ENCODE data around the gene VDR.

Gene VDR

DNA sequence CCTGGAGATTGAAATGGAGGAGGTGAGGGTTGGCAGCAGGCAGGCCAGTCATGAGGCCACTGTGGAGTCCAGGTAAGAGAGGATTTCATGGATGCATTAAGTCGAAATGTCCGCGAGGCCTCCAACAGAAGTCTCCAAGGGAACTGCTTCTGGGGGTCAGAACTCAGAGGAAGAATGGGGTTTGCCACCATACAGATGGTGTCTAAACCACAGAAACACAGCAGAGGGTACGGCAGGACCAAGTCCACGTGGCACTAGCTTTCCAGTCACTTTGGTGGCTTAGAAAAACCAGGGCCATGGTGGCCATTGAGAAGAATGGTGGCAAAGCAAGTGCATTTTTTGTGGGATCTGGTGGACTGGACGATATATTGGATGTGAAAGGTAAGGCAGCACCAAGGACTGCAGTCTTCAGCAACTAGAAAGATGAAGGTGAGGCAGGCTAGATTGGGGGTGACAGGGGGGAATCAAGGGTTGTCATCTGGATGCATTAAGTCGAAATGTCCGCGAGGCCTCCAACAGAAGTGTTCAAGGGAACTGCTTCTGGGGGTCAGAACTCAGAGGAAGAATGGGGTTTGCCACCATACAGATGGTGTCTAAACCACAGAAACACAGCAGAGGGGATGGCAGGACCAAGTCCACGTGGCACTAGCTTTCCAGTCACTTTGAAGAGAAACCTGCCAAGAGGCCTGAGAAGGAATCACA is 36.1 kb upstream of the VDR start:
- Mint-ChIP-seq H3K27me3 (ENCODE audit: low read depth) (peaks cover 32% of the 10 kb centered on the region), H3K9me3 (no peaks in the 10 kb centered on the region), H3K36me3 (ENCODE audit: low read depth) (no peaks in the 10 kb centered on the region), H3K4me3 (no peak overlapping the region), H3K27ac (no peak overlapping the region), H3K4me1 (ENCODE audit: low read depth) (peaks cover 4% of the 10 kb centered on the region)

DNA sequence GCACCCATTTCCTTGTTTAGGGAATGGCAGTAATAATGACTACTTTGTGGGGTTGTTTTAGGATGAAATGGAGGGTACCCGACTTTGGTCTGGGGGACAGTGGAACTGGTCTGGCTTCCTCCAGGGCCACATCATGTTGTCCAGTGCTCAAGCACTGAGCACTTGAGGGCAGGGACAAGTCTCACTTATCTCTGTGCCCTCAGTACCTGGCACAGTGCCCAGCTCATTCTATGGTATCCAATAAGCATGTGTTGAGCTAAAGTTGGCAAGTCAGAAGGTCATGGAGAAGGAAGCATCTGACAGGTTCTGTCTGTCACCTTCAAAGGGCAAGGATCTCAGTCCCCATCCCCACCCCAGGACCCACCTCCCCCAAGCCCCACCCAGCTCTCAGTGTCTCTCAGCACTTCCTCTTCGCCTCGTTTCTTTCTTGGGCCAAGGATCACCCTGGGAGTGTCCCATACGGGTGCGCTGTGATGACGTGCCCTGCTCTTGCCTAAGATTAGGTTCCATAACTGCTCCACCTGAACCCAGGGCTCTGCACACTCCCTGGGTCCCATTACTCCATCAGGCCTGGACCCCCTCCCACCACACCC is 34.3 kb upstream of the VDR start:
- peaks cover 40% of the 10 kb centered on the region for H3K27me3 Mint-ChIP-seq (ENCODE audit: low read depth)
- no peaks in the 10 kb centered on the region for H3K9me3 Mint-ChIP-seq
- no peaks in the 10 kb centered on the region for H3K36me3 Mint-ChIP-seq (ENCODE audit: low read depth)
- no peak overlapping the region for H3K27ac Mint-ChIP-seq
- H3K4me3 Mint-ChIP-seq, result no peak overlapping the region
- peaks cover 4% of the 10 kb centered on the region for H3K4me1 Mint-ChIP-seq (ENCODE audit: low read depth)

- H3K27me3 Mint-ChIP-seq (ENCODE audit: low read depth), result peaks cover 43% of the 10 kb centered on the region
- no peak overlapping the region for H3K4me3 Mint-ChIP-seq
- H3K27ac Mint-ChIP-seq, result no peak overlapping the region
- H3K36me3 Mint-ChIP-seq (ENCODE audit: low read depth), result no peaks in the 10 kb centered on the region
- peaks cover 4% of the 10 kb centered on the region for H3K4me1 Mint-ChIP-seq (ENCODE audit: low read depth)
- H3K9me3 Mint-ChIP-seq, result no peaks in the 10 kb centered on the region
Observed at GRCh38 chr12:47938594-47938993, 33.8 kb upstream of the VDR start.

GRCh38 chr12:47938093-47938492 is 33.3 kb upstream of the VDR start:
- H3K4me3 Mint-ChIP-seq, result no peak overlapping the region
- peaks cover 4% of the 10 kb centered on the region for H3K4me1 Mint-ChIP-seq (ENCODE audit: low read depth)

GRCh38 chr12:47935184-47935583 is 30.4 kb upstream of the VDR start:
- Mint-ChIP-seq H3K27me3 (ENCODE audit: low read depth) (peaks cover 40% of the 10 kb centered on the region), H3K4me3 (no peak overlapping the region), H3K27ac (no peak overlapping the region), H3K9me3 (no peaks in the 10 kb centered on the region), H3K36me3 (ENCODE audit: low read depth) (no peaks in the 10 kb centered on the region), H3K4me1 (ENCODE audit: low read depth) (no peaks in the 10 kb centered on the region)

More at GRCh38 chr12:47938093-47938492, 33.3 kb upstream of the VDR start:
- Mint-ChIP-seq H3K27ac (no peak overlapping the region), H3K27me3 (ENCODE audit: low read depth) (peaks cover 43% of the 10 kb centered on the region), H3K9me3 (no peaks in the 10 kb centered on the region), H3K36me3 (ENCODE audit: low read depth) (no peaks in the 10 kb centered on the region)

DNA sequence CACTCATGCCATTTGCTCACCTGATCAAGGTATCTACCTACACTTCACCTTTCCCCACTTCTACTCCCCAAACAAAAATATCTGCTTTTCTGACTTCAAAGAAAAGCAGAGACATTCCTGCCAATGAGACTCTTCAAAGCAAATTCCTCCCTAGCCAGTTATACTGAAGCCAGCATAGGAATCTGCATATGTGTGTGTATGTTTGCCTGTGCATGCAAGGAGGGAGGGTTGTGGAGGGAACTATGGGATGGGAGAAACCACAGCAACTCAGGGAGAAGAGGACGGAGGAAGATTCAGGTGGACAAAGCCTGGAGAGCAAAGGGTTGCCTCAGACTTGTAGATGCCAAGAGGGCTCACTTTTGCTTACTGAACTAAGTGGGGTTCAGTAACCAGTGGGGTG is 26.4 kb upstream of the VDR start:
- Mint-ChIP-seq H3K36me3 (ENCODE audit: low read depth) (no peaks in the 10 kb centered on the region), H3K27me3 (ENCODE audit: low read depth) (peaks cover 32% of the 10 kb centered on the region), H3K4me1 (ENCODE audit: low read depth) (peaks cover 1% of the 10 kb centered on the region), H3K27ac (no peak overlapping the region), H3K9me3 (no peaks in the 10 kb centered on the region), H3K4me3 (no peak overlapping the region)

GRCh38 chr12:47930634-47931033 is 25.8 kb upstream of the VDR start:
- Mint-ChIP-seq H3K27me3 (ENCODE audit: low read depth) (peaks cover 26% of the 10 kb centered on the region), H3K36me3 (ENCODE audit: low read depth) (no peaks in the 10 kb centered on the region), H3K9me3 (no peaks in the 10 kb centered on the region), H3K4me3 (no peak overlapping the region), H3K27ac (no peak overlapping the region), H3K4me1 (ENCODE audit: low read depth) (peaks cover 1% of the 10 kb centered on the region)

DNA sequence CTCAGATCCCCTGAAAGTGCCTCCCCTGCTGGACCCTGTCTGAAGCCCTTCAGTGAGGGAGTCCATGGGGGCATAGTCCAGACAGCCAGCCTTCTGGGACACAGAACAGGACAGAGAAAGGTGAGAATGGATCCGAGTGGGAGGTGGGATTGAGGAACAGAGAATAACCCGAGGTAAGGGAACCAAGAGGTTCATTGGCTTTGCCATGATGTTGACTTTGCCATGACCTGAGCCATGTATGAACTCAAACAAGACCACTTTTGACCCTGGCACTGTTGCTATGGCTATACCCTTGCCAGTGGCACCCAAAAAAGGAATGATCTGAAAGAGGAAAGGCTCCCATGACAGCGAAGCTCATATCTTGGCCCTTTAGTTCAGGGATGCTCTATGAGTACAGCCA is 22.6 kb upstream of the VDR start:
- H3K27me3 Mint-ChIP-seq (ENCODE audit: low read depth), result peaks cover 36% of the 10 kb centered on the region

DNA sequence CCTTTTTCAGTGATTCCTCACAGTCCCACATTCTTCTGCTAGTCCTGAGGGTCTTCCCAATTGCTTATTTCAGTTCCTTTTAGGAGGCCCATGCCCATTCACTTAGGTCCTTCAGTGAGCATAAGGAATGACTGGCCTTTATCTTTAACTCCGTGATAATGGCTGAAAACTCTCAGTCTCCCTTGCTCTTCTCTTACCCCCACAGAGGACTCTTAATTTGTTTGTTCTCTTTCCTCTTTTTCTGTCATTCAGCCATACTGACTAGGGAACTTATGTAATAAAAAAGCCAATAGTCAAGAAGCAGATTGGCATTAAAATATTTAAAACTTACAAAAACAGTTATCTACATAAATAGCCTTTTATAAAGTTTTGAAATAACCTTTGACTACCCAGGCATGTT is 17.1 kb upstream of the VDR start:
- Mint-ChIP-seq H3K4me3 (no peak overlapping the region), H3K27ac (no peak overlapping the region), H3K9me3 (no peaks in the 10 kb centered on the region), H3K27me3 (ENCODE audit: low read depth) (peaks cover 55% of the 10 kb centered on the region), H3K36me3 (ENCODE audit: low read depth) (no peaks in the 10 kb centered on the region), H3K4me1 (ENCODE audit: low read depth) (no peaks in the 10 kb centered on the region)

More for the DNA sequence above, 22.6 kb upstream of the VDR start:
- no peak overlapping the region for H3K4me3 Mint-ChIP-seq
- no peak overlapping the region for H3K27ac Mint-ChIP-seq
- H3K36me3 Mint-ChIP-seq (ENCODE audit: low read depth), result no peaks in the 10 kb centered on the region
- H3K4me1 Mint-ChIP-seq (ENCODE audit: low read depth), result peaks cover 1% of the 10 kb centered on the region
- H3K9me3 Mint-ChIP-seq, result no peaks in the 10 kb centered on the region

DNA sequence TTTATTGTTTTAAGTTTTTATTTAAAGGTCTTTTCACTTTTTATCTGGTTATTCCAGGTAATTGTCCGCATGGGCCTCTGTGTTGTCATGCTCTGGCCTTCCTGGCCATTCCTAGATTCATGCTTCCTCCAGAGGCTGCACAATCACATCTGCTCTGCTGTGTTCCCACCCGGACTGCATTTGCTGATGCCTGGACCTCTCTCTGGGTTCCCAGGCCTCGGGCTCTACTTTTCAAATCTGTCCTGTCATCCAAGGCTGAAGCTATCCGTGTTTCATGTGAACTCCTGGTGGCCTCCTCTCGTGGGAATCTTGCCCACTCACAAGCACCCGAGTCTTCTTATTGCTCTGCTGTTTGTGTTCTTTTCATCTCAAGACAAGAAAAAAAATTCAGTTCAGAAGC is 16.1 kb upstream of the VDR start:
- Mint-ChIP-seq H3K36me3 (ENCODE audit: low read depth) (no peaks in the 10 kb centered on the region), H3K9me3 (no peaks in the 10 kb centered on the region), H3K4me1 (ENCODE audit: low read depth) (no peaks in the 10 kb centered on the region), H3K27ac (no peak overlapping the region), H3K27me3 (ENCODE audit: low read depth) (peaks cover 62% of the 10 kb centered on the region), H3K4me3 (no peak overlapping the region)

DNA sequence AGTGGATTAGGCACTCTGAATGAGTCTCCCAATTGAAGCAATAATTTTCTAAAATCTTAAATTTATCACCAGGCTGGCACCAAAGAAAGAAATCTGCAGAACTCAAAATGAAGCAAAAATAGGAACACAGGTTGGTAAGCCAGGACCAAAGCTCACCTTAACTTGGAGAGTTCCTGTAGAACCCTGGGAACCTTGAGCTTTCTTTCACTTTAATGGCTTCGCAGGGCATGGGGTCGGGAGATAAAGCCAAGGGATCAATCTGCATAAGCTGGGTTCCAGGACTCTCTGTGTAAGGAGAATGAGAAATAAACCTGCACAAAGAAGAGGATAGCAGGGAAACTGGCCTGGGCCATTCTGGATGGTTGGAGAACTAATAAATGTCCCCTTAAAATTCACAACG is 8.3 kb upstream of the VDR start:
- Mint-ChIP-seq H3K4me3 (no peak overlapping the region), H3K4me1 (ENCODE audit: low read depth) (no peaks in the 10 kb centered on the region), H3K27ac (no peak overlapping the region), H3K27me3 (ENCODE audit: low read depth) (peaks cover 50% of the 10 kb centered on the region), H3K9me3 (no peaks in the 10 kb centered on the region), H3K36me3 (ENCODE audit: low read depth) (no peaks in the 10 kb centered on the region)

DNA sequence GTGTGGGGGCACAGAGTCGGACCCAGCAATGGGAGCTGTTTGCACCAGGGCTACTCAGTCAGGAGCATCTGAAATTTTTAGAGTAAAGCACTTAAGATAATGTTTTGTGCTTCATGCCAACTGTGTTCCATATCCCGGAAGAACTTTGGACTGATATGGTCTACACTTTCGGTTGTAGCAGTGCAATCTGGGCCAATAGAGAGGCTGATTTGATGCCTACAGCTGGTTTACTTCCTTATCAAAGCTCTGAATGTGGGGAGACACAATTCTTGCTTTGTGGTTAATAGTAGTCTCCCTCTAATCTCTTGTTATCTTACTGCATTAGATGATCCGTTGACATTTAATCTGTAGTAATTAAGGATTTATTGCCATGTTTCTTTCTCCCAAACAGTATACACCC is 7.8 kb upstream of the VDR start:
- H3K4me1 Mint-ChIP-seq (ENCODE audit: low read depth), result no peaks in the 10 kb centered on the region
- no peaks in the 10 kb centered on the region for H3K9me3 Mint-ChIP-seq
- peaks cover 51% of the 10 kb centered on the region for H3K27me3 Mint-ChIP-seq (ENCODE audit: low read depth)
- H3K4me3 Mint-ChIP-seq, result no peak overlapping the region
- no peaks in the 10 kb centered on the region for H3K36me3 Mint-ChIP-seq (ENCODE audit: low read depth)
- no peak overlapping the region for H3K27ac Mint-ChIP-seq

- Mint-ChIP-seq H3K9me3 (no peaks in the 10 kb centered on the region), H3K36me3 (ENCODE audit: low read depth) (no peaks in the 10 kb centered on the region), H3K4me3 (no peak overlapping the region), H3K4me1 (ENCODE audit: low read depth) (peaks cover 1% of the 10 kb centered on the region), H3K27me3 (ENCODE audit: low read depth) (peaks cover 60% of the 10 kb centered on the region), H3K27ac (no peak overlapping the region)
Observed at GRCh38 chr12:47910981-47911380, 6.2 kb upstream of the VDR start.

- Mint-ChIP-seq H3K9me3 (no peaks in the 10 kb centered on the region), H3K36me3 (ENCODE audit: low read depth) (no peaks in the 10 kb centered on the region), H3K27me3 (ENCODE audit: low read depth) (peaks cover 59% of the 10 kb centered on the region), H3K27ac (no peak overlapping the region), H3K4me3 (no peak overlapping the region), H3K4me1 (ENCODE audit: low read depth) (peaks cover 4% of the 10 kb centered on the region)
Observed at GRCh38 chr12:47910486-47910885, 5.7 kb upstream of the VDR start.

DNA sequence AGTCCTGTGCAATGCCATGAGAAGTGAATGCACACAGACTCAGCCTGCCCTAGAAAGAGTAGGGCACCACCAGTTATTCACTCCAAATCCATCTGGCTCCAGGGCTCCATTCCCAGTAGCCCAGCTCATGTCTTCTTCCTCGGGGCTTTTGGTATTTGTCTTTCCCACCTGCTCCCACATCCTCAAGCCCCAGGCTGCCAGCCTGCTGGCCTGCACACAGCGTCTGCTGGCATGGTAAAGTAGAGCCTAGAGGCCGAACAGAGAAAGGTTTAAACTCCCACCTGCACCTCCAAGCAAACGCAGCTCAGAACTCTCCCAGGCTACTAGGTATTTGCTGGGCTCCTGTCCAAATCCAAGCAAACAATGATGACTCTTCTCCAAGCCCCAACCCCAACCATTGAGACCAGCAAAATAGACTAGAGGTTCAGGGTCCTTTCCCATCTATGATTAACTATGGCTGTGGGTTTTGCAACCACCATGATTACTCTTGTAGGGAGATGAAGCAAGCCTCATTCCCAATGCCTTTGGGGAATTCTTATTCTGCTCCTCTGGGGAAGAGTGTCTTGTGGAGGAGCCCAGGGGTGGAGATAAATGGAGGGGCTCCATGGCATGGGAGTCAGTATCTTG is 5.2 kb upstream of the VDR start:
- H3K4me1 Mint-ChIP-seq (ENCODE audit: low read depth), result peaks cover 4% of the 10 kb centered on the region
- no peak overlapping the region for H3K4me3 Mint-ChIP-seq
- H3K9me3 Mint-ChIP-seq, result no peaks in the 10 kb centered on the region
- H3K27ac Mint-ChIP-seq, result no peak overlapping the region
- H3K36me3 Mint-ChIP-seq (ENCODE audit: low read depth), result no peaks in the 10 kb centered on the region
- H3K27me3 Mint-ChIP-seq (ENCODE audit: low read depth), result peaks cover 58% of the 10 kb centered on the region

Data from T-helper 1 cell treated with Interleukin-12 subunit alpha and Interleukin-12 subunit beta and Interleukin-4 antibody, amounts not matched to agents 30 μg/mL and 1 μg/mL, for 36 hours (primary cell).